CD4-positive, alpha-beta T cell treated with Interleukin-10 for 1 hour (primary cell): ENCODE results near the gene KIF7.

Experiments used
- DNase-seq: peaks from one replicate; pipeline ENCODE4 v3.0.0-alpha.2; 2020

The KIF7 gene

GRCh38 chr15:89648106-89649012 is 6.9 kb downstream of the KIF7 start:
- DNase-seq = no peak

DNA sequence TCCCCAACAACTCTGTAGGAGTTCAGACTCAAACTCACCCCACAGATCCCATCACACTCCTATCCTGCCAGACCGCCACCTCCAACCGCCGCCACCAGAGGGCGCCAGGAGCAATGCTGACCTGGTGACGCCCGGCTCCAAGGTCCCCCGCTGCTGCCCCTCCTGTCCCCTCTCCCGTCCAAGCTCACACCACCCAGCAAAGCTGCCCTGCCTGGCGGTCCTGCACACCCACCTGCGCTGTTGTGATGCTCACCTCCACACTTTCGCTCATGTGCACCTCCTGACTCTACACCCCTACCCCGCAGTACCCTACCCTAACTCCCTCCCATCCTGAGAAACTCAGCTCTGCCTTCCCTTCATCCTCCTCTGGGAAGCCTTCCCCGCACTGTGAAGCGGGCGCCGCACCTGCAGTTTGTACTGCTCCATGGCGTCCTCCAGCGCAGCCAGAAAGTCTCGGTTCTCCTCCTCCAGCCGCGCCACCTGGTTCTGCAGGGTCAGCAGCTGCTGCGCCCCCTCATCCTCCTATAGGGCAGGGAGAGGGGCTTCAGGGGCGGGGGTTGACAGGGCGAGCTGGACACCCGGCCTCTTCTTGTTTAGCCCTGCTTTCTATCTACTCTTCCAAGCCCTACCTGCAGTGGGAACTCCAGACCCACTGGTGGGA is 7.9 kb downstream of the KIF7 start:
- peak; percentile 39 for DNase-seq

GRCh38 chr15:89646416-89647141 is 8.7 kb downstream of the KIF7 start:
- DNase-seq = no peak

GRCh38 chr15:89645680-89646079 is 9.6 kb downstream of the KIF7 start:
- no peak for DNase-seq

DNA sequence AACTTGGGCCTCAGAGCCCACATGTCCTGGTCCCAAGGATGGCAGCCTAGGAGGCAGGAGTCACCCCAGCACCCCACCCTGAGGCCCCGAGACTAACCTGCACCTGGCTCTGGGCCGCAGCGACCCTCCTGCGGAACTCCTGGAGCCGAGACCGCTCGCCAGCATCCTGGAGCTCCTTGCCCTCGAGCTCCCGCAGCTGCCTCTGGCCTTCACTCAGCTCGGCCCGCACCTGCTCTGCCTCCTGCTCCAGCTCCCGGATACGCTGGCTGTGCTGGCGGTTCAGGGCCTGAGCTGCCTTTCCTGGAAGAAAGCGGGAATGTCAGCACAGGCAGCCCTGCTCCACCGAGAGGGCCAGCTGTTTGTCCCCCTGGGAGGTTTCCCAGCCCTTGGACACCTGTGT is 13.2 kb downstream of the KIF7 start:
- no peak for DNase-seq

DNA sequence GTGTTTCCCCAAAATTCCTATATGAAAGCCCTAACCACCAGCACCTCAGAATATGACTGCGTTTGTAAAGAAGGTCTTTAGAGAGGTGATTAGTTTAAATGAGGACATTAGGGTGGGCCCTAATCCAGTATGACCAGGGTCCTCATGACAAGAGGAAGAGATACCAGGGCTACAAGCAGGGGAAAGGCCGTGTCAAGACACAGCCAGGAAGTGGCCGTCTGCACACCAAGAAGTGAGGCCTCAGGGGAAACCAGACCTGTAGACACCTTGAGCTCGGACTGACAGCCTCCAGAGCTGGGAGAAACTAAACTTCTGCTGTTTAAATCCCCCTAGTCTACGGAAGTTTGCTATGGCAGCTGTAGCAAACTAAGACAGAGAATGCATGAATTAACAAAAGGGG is 14.2 kb downstream of the KIF7 start:
- DNase-seq = no peak

DNA sequence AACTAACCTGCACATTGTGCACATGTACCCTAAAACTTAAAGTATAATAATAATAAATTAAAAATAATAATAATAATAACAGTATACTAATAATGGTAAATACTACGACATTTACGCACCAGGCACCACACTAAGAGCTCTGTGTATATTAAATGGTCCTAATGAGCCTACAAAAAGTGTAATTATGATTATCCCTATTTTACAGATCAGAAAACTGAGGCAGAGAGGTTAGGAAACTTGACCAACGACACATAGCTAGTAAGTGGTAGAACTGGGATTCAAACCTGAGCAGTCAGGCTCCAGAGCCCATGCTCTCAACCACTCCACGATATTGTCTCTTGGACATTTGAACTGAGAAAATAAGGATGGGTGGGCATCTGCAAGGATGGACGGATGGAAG is 15.0 kb downstream of the KIF7 start:
- no peak for DNase-seq

DNA sequence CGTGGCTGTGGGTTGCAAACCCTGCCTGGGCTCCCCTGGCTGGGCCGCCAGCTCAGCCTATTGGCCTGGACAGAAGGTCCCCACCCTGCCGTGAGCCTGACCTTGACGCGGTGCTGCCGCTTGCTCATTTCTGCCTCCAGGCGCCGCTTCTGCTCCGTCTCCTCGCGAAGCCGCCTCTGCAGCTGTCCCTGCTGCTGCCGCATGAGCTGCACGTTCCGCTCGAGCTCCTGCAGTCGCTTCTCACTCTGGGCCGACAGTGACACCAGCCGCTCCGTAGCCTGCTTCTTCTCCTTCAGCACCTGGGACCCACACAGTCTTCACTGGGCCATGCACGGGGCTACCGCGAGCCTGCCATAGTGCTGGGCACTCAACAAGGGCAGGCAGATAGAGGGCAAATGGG is 21.7 kb downstream of the KIF7 start:
- no peak for DNase-seq

DNA sequence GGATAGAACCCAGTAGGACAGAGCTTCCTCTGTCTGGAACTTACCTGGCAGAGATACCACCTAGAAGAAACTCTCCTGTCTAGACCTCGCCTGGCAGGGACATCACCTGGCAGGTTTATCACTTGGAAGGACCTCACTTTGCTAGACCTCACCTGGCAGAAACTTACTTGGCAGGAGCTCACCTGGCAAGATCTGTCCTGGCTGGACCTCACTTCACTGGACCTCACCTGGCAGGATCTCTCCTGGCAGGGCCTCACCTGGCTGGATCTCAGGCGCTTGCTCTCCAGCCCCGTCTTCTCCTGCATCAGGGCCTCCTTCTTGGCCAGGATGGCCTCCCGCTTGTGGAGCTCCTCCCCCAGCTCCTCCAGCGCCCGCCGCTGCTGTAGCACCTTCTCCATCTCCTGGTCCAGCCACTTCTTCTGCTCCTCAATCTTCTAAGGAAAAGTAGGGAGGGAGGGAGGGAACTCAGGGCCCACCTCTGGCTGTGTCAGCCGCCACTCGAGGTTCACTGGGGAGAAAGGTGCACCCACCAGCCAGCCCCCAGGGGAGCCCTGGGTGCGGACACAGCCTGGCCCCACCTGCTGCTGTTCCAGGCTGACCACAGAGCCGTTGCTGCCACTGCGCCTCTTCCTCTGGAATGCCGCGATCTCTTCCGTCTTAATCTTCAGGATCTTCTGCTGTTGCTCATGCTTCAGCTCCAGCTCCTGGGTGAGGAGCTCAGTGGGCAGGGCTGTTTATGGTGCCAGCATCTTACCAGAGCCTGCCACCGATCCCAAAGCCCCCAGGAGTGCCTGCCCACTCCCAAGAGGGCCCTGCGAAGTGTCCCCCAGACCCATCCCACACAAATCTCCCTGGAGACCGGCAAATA is 22.5 kb downstream of the KIF7 start:
- DNase-seq = no peak

GRCh38 chr15:89631902-89632264 is 23.4 kb downstream of the KIF7 start:
- no peak for DNase-seq

DNA sequence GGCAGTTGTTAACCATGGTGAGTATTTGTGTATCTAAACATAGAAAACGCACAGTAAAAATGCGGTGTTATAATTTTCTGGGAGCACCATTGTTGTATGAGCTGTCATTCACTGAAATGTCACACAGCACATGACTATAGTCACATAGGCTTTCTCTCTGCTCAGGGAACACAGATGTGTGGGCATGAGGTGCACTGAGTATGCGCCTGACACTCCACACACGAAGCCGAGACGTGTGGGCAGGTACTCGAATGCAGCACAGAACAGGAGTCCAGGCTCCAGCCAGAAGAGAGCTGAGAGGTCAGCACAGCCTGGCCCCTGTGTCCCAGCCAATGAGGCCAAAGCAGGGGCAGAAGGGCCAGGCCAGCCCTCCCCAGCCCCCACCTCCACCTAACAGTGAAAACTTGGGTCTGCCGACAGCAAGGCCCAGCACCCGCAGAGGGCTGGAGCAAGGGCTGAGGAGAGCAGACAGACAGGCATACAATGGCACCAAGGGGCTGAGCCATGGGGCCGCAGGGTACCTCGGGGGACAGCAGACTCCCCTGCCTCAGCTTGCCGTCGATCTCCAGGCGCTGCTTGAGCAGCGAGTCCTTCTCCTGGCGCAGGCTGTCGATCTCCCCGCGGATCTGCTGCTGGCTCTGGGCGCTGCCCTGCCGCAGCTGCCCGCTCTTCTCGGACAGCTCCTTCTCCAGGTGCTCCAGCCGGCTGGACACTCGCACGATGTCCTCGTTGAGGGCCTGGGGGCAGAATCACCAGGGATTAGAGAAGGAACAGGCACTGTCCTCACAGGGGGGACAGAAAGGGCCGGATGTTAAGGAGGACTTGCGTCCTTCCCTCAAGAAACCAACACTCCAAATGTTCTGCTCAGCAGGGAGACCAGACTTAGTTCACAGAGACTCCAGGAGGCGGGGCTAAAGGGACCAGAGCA is 24.0 kb downstream of the KIF7 start:
- DNase-seq = no peak

- DNase-seq = no peak
Measured at GRCh38 chr15:89630260-89630659, 25.0 kb downstream of the KIF7 start.

DNA sequence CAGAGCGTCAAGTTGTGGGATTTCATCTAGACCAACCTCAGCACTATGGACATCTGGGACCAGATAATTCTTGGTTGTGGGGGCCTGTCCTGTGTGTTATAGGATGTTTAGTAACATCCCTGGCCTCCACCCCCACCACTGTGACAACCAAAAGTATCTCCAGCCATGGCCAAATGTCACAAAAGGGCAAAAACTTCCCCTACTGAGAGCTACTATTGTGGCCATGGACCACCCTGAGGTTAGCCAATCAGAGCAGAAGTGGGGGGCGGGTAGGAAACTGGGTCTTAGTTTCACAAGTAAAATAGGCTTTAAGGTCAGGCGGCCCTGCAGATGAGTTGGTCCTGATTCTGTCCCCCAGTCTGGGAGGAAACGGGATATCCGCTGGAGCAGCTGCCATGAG is 25.4 kb downstream of the KIF7 start:
- no peak for DNase-seq

GRCh38 chr15:89628806-89629715 is 26.2 kb downstream of the KIF7 start:
- no peak for DNase-seq

- DNase-seq = no peak
Measured at GRCh38 chr15:89628301-89628700, 27.0 kb downstream of the KIF7 start.

GRCh38 chr15:89627256-89627970 is 27.9 kb downstream of the KIF7 start:
- DNase-seq = no peak

GRCh38 chr15:89625716-89626115 is 29.6 kb downstream of the KIF7 start:
- no peak for DNase-seq

DNA sequence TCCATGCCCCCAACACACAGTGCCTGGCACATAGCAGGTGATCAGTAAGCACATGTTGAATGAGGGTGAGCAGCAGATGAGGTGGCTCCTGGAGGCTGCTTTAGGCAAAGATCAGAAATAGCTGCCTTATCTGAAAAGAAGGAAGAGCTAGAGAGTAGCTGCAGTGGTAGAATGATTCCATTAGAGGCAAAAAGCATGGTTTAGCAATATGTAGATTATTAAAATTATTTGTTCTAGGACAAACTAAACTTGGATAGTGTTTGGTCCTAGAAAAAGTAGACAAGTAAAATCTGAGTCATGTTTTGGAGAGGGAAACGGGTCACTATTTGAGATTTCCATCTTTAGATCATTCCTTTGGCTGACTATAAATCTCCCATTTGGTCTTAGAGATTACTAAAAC is 32.1 kb downstream of the KIF7 start:
- no peak for DNase-seq

DNA sequence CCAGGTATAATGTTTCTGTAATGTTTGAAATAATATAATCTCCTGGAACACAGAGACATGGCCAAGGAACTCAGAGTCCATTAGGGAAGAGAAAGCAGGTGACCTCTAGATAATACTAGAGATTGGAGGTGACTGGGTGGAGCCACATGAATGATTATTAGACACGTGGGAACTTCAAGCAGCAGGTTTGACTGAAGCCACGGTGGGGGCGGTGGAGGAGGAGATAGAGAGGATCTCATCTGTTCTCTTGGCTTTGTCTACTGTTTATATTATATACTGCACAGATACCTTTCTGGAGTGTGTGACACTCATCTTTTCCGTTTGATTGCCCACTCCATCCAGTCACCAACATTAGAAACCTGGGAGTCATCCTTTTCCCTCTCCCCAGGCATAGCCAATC is 33.7 kb downstream of the KIF7 start:
- DNase-seq = no peak

- DNase-seq = no peak
Measured at GRCh38 chr15:89616228-89616627, 39.0 kb downstream of the KIF7 start.
